Choroid plexus epithelial cell (primary cell): ENCODE results near the gene WNT7B.
A peak's percentile ranks its signal among the peaks of the same experiment; 100 is the strongest.

Experiments used
- DNase-seq: peaks from one replicate; pipeline ENCODE4 v3.0.0-alpha.2; 2010; ENCODE audit warnings: low read depth
- H3K4me3 ChIP-seq: 2 replicates; pipeline ENCODE4 v1.5.1; 2011; ENCODE audit warnings: low read depth, mild to moderate bottlenecking, control low read depth, low read length, moderate library complexity
- TF ChIP-seq, protein P1 (sequence below): conservative IDR thresholded peaks from 2 replicates; pipeline ENCODE4 v1.5.1; 2011; ENCODE audit warnings: low read depth, mild to moderate bottlenecking, control low read depth, inconsistent platforms, low read length, moderate library complexity

The WNT7B gene

DNA sequence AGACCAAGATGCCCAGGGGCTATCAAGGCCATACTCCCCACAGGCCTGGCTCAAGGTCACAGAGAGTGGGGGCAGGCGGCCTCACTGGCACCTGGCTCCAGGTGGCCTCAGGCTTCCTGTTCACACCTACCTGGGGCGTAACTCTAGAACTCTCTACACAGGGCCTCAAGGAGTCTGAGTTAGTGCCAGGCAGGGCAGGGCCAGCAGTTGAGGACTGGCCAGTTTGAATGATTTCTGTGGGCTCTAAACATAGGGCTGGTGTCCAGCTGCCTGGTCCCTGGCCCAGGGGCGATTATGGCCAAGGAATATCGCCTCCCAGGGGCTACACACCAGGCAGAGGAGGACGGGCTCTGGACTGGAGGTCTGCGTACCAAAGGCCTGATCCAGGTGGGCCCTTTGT lies 79.2 kb downstream of the WNT7B start:
- no peak for DNase-seq
- no peak overlapping the region for H3K4me3 ChIP-seq
- TF ChIP-seq, protein P1, sequence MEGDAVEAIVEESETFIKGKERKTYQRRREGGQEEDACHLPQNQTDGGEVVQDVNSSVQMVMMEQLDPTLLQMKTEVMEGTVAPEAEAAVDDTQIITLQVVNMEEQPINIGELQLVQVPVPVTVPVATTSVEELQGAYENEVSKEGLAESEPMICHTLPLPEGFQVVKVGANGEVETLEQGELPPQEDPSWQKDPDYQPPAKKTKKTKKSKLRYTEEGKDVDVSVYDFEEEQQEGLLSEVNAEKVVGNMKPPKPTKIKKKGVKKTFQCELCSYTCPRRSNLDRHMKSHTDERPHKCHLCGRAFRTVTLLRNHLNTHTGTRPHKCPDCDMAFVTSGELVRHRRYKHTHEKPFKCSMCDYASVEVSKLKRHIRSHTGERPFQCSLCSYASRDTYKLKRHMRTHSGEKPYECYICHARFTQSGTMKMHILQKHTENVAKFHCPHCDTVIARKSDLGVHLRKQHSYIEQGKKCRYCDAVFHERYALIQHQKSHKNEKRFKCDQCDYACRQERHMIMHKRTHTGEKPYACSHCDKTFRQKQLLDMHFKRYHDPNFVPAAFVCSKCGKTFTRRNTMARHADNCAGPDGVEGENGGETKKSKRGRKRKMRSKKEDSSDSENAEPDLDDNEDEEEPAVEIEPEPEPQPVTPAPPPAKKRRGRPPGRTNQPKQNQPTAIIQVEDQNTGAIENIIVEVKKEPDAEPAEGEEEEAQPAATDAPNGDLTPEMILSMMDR, result no peak

DNA sequence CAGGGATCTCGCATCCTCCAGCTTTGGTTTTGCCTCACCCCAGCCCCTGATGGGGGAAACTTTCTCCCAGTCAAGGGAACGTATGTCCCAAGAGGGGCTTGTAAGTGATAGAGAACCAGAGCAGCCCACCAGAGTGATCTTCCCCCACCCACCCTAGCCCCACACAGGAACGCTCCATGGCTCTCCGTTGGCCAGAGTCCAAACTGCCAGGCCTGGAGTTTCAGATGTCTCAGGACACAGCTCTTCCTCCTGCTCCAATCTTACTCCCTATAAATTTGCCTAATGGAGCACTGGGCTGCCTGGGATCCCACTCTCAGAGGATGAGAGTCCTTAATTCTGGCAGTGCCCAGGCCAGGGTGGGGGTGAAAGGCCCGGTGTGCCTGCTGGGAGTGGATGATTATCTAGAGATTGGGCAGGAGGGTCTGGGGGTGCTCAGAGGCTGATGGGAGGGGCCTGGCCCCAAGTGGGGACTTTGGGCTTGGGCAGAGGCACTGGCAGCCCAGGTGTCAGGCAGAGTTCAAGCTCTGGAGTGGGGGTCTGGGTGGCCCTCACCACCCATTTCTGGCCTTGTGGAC lies 79.9 kb downstream of the WNT7B start:
- DNase-seq, result no peak
- H3K4me3 ChIP-seq, result no peak overlapping the region
- TF ChIP-seq, protein P1, result no peak

DNA sequence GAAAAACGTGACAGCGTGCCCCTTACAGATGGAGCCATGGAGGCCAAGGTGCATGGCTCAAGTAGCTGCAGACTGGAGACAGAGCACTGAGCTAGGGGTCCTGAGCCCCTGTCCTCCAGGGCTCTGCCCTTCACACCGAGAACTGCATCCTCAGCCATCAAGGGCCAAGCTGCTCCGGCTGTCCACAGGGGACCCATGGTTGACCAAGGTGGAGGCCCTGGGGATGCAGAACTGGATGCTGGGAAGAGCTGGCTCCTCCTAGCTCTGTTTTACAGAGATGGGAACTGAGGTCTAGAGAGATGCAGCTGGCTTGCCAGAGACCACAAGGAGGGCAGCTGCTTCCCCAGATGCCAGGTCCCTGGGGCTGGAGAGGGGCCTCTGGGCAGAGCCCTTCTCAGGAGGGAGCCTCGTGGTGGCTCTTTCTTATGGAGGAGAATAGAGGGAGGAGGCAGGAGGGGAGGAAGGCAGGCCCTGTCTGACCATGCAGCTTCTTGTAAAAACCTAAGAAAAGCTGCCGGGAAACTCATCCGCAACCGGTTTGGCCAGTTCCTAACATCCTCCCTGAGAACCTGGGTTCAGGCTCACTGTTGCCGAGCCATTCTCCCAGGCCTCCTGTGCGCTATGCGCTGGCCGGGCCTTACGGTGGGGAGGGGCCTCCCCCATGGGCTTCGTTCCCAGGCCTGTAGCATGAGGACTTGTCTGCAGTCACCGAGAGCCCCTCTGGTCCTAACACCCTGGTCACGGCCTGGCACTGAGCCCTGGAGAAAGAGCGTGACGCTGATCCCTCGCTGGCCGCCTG lies 80.6 kb downstream of the WNT7B start:
- DNase-seq, result no peak

DNA sequence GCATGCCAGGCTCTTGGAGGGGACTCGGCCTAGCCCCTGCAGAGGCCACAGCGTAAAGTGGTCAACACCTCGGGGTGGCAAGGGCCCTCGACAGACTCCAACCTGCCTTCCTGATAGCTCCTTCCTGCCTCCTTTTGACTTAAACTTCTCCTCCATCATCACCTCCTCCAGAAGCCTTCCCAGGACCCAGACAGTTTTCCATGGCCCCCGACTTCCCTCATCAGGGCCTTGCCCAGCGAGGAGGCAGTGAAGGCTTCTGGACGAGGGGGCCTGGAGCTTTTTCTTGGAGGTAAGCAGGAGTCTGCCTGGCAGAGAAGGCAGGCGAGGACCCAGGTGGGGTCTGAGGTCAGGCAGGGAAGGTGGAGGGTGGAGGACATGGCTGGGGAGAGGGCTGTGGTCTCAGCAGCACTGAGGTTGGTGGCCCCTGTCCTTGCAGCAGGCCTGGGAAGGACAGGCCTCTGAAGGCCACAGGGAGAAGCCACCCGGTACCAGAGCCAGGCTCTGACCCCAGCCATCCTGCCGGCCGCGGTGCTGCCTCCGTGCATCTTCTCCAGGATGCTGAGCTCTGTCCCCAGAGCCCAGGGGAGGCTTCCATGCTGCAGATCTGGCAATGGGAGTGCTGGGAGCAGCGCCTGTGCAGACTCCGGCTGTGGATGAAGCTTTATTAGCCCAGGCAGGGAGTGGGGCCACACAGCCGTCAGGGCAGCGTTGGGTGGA lies 81.4 kb downstream of the WNT7B start:
- TF ChIP-seq, protein P1, result no peak
- no peak for DNase-seq
- no peak overlapping the region for H3K4me3 ChIP-seq

More for the DNA sequence above, 80.6 kb downstream of the WNT7B start:
- H3K4me3 ChIP-seq, result no peak overlapping the region
- TF ChIP-seq, protein P1, result no peak

DNA sequence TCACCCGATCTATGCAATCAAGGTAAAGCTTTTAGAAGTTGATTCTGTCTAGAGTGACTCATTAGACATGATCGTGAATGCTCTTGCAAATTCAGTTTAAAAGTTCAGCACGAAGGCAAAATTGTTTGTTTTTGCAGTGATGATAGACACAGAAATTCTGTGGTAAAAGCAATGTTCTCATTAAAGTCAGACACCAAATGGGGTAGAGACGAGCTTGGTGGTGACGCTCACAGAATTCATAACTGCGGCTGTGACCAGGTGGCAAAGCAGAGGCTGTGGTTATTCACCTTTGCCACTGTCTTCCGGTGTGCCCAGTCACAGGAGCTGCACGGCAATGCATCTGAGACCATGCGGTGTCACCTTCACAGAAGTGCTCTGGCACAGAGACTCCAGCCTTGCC lies 83.4 kb downstream of the WNT7B start:
- TF ChIP-seq, protein P1, result no peak
- H3K4me3 ChIP-seq, result no peak overlapping the region
- peak; percentile 65 for DNase-seq

DNA sequence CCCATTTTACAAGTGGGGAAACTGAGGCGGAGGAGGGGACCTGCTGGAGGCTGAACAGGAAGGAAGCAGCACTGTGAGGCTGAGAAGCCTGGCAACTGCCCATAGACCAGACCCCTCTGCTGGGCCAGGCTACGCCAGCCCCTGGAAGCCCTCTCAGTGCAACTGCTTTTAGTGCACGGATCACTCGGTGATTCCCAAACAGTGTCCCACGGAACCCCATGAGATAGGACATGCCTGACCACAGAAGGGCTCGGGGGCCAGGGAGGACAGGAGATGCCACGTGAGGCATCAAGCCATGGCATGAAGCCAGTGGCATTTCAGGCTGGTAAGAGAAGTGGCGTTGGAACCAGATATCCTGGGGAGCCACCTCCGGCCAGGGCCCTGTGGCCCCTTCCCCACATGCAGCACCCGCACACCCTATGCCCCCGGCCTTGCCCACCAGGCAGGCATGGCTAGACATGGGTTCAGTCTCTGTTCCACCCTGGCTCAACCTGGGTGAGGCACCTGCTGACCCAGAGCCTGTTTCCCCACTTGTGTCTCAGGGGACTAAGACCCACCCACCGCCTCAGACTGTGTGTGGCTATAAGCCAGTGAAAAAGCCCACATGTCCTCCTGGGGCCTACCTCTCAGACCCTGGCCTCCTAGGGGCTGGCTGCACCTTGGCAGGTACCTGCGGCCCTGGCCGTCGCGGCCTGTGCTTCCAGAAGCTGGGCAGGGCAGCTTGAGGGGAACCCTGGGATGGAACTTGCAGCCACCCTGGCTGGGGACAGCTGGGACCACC lies 84.1 kb downstream of the WNT7B start:
- TF ChIP-seq, protein P1, result no peak
- no peak for DNase-seq
- H3K4me3 ChIP-seq, result no peak overlapping the region
